Fibroblast of skin of left quadriceps (primary cell): ENCODE results near the gene TYMP.

ENCODE experiments used
- DNase-seq, 2 experiments: peaks; one replicate each; pipeline ENCODE4 v3.0.0-alpha.2; 2013; ENCODE audit warnings: low read depth in 2 of 2

TYMP gene

GRCh38 chr22:50529897-50530579, at the start of gene TYMP:
Gene TYMP (minus strand): TSS chr22:50530012. CDS start chr22:50529709, 303 bp downstream.
- DNase-seq = no peak

GRCh38 chr22:50578776-50579310, 49.0 kb upstream of the TYMP start:
- no peak for DNase-seq

- DNase-seq = no peak
These were observed 48.4 kb upstream of the TYMP start, which contains the start of gene CPT1B for GRCh38 chr22:50577987-50578775. Gene CPT1B (minus strand): TSS chr22:50578427. CDS start chr22:50577915, 512 bp downstream.

- no peak for DNase-seq
These were observed 47.8 kb upstream of the TYMP start for GRCh38 chr22:50577697-50577986.

- no peak for DNase-seq
These were observed 47.2 kb upstream of the TYMP start for GRCh38 chr22:50576806-50577696.

- DNase-seq = no peak
These were observed 46.3 kb upstream of the TYMP start for GRCh38 chr22:50576070-50576469.

GRCh38 chr22:50575426-50575941, 45.7 kb upstream of the TYMP start:
- no peak for DNase-seq

GRCh38 chr22:50574383-50574755, 44.6 kb upstream of the TYMP start:
- no peak for DNase-seq

GRCh38 chr22:50573491-50574382, 43.9 kb upstream of the TYMP start:
- no peak for DNase-seq

- DNase-seq = no peak
These were observed 43.2 kb upstream of the TYMP start for GRCh38 chr22:50572965-50573364.

- DNase-seq = no peak
These were observed 41.7 kb upstream of the TYMP start for GRCh38 chr22:50571264-50572175.

GRCh38 chr22:50570861-50571260, 41.0 kb upstream of the TYMP start:
- no peak for DNase-seq

GRCh38 chr22:50569896-50570535, 40.2 kb upstream of the TYMP start:
- no peak for DNase-seq

- no peak for DNase-seq
These were observed 39.2 kb upstream of the TYMP start for GRCh38 chr22:50569041-50569459.

- no peak for DNase-seq
These were observed 38.8 kb upstream of the TYMP start for GRCh38 chr22:50568626-50569025.

GRCh38 chr22:50567721-50568252, 38.0 kb upstream of the TYMP start:
- DNase-seq = no peak

GRCh38 chr22:50564289-50564688, 34.5 kb upstream of the TYMP start:
- DNase-seq = no peak

GRCh38 chr22:50563413-50564160, 33.8 kb upstream of the TYMP start:
- DNase-seq = no peak
